A549 (cell line): Measurements from ENCODE around the gene BCORL1. TPM values are rescaled to one million over a fixed set of nuclear protein-coding genes. Genes with fewer than 3 reads are reported as not detected.

ENCODE experiments used
- ATAC-seq, 2 experiments: fragments of 200-7000 bp in 1 of 2; fragments of >200 bp in 1 of 2; cut with Nextera tagmentation in 1 of 2; cut with Tn5 transposase in 1 of 2; 3 replicates each; pipeline versions ENCODE4 v1.8.0 to v1.9.1; 2018 to 2020; ENCODE audit warnings: mild to moderate bottlenecking in 1 of 2, moderate library complexity in 1 of 2
- CTCF ChIA-PET: fragments of 300-600 bp; sonication (Branson Sonifier 250); formaldehyde crosslinking; extraction: SDS; loops from one replicate; lab custom pipeline; 2021; ENCODE audit warnings: antibody characterized with exemption, inconsistent platforms; lab: Yijun Ruan, JAX
- POLR2A ChIA-PET: fragments of 350-600 bp; formaldehyde crosslinking; extraction: SDS; loops from one replicate; lab custom pipeline; 2021; ENCODE audit warnings: antibody characterized with exemption, inconsistent platforms; lab: Yijun Ruan, JAX
- DNase-seq, 2 experiments: peaks; one replicate each; pipeline versions ENCODE4 v3.0.0 to v3.0.0-alpha.2; 2011 to 2016; ENCODE audit warnings: low read depth in 1 of 2, low spot score in 1 of 2
- FAIRE-seq: peaks from 2 replicates; lab custom pipeline; 2011; peaks lifted over from hg19 to GRCh38; lab: Jason Lieb, UNC
- H3K27ac ChIP-seq, 2 experiments: fragments of >200 bp; sonication (Bioruptor Twin); formaldehyde crosslinking; 3 replicates each; pipeline ENCODE4 v1.5.1; 2016 to 2017
- H3K4me1 ChIP-seq: fragments of >200 bp; sonication (Bioruptor Twin); formaldehyde crosslinking; 3 replicates; pipeline ENCODE4 v1.6.1; 2016
- H3K4me2 ChIP-seq: fragments of >200 bp; sonication (Bioruptor Twin); formaldehyde crosslinking; 3 replicates; pipeline ENCODE4 v1.6.1; 2016
- H3K4me3 ChIP-seq: fragments of >200 bp; sonication (Bioruptor Twin); formaldehyde crosslinking; 3 replicates; pipeline ENCODE4 v1.5.1; 2016
- H3K9me3 ChIP-seq: fragments of >200 bp; sonication (Bioruptor Twin); formaldehyde crosslinking; 3 replicates; pipeline ENCODE4 v1.6.1; 2016
- BHLHE40 ChIP-seq: IDR thresholded peaks from 2 replicates; pipeline ENCODE4 v1.6.1; 2012; ENCODE audit warnings: low read depth, low read length, inconsistent platforms
- CBX2 ChIP-seq: fragments of 200-600 bp; sonication (generic); IDR thresholded peaks from 2 replicates; pipeline ENCODE4 v1.6.1; 2016; ENCODE audit warnings: low read depth, mild to moderate bottlenecking, borderline replicate concordance
- CHD2 ChIP-seq: fragments of 150-350 bp; IDR thresholded peaks from 2 replicates; pipeline ENCODE4 v1.6.1; 2014; ENCODE audit warnings: low read length; ENCODE audit not compliant: partially characterized antibody
- CTCF ChIP-seq: fragments of >200 bp; sonication (Bioruptor Twin); formaldehyde crosslinking; IDR thresholded peaks from 3 replicates; pipeline ENCODE4 v1.5.1; 2016
- EHMT2 ChIP-seq: fragments of 200-600 bp; sonication (generic); IDR thresholded peaks from 2 replicates; pipeline ENCODE4 v1.6.1; 2016; ENCODE audit warnings: antibody characterized with exemption, low read depth, mild to moderate bottlenecking, moderate library complexity
- FOSB ChIP-seq: fragments of 250-450 bp; sonication (Bioruptor Pico); IDR thresholded peaks from 2 replicates; pipeline ENCODE4 v1.5.0; 2020; ENCODE audit warnings: mild to moderate bottlenecking, moderate library complexity
- FOSL2 ChIP-seq, 2 experiments: fragments of 450-650 bp in 1 of 2; fragments of >200 bp in 1 of 2; sonication (Bioruptor Twin) in 1 of 2; formaldehyde crosslinking; IDR thresholded peaks; 2 replicates each; pipeline versions ENCODE4 v1.5.0 to v1.6.1; 2016 to 2020; ENCODE audit warnings: mild to moderate bottlenecking in 1 of 2, moderate library complexity in 1 of 2
- GATA3 ChIP-seq: IDR thresholded peaks from 2 replicates; pipeline ENCODE4 v1.6.1; 2012; ENCODE audit warnings: borderline replicate concordance
- HOXB5 ChIP-seq: fragments of 250-450 bp; sonication (Bioruptor Pico); IDR thresholded peaks from 2 replicates; pipeline ENCODE4 v1.5.0; 2020; ENCODE audit warnings: mild to moderate bottlenecking, moderate library complexity
- KDM1A ChIP-seq: fragments of 200-600 bp; sonication (generic); IDR thresholded peaks from 2 replicates; pipeline ENCODE4 v1.6.1; 2016; ENCODE audit warnings: low read depth, mild to moderate bottlenecking
- KDM5A ChIP-seq: fragments of 200-600 bp; sonication (generic); IDR thresholded peaks from 2 replicates; pipeline ENCODE4 v1.6.1; 2016; ENCODE audit warnings: antibody characterized with exemption, mild to moderate bottlenecking
- MAFK ChIP-seq: fragments of 450-650 bp; IDR thresholded peaks from 2 replicates; pipeline ENCODE4 v1.6.1; 2014; ENCODE audit not compliant: partially characterized antibody
- MAX ChIP-seq: IDR thresholded peaks from 2 replicates; pipeline ENCODE4 v1.6.1; 2012
- MYC ChIP-seq: IDR thresholded peaks from 2 replicates; pipeline ENCODE4 v1.6.1; 2012; ENCODE audit warnings: mild to moderate bottlenecking, inconsistent platforms, low read length, improper control_type of control experiment, borderline replicate concordance
- POLR2AphosphoS2 ChIP-seq: conservative IDR thresholded peaks from 2 replicates; pipeline ENCODE4 v1.6.1; 2012; ENCODE audit warnings: low read length, improper control_type of control experiment, inconsistent platforms
- RAD21 ChIP-seq, 2 experiments: fragments of >200 bp in 1 of 2; sonication (Bioruptor Twin) in 1 of 2; formaldehyde crosslinking in 1 of 2; IDR thresholded peaks in 1 of 2; conservative IDR thresholded peaks in 1 of 2; 2 replicates in 1 of 2; 3 replicates in 1 of 2; pipeline ENCODE4 v1.6.1; 2012 to 2018; ENCODE audit warnings: inconsistent platforms in 1 of 2
- SMC3 ChIP-seq: fragments of >200 bp; sonication (Bioruptor Twin); formaldehyde crosslinking; IDR thresholded peaks from 3 replicates; pipeline ENCODE4 v1.6.1; 2018; ENCODE audit warnings: inconsistent platforms
- USF2 ChIP-seq: fragments of 450-650 bp; IDR thresholded peaks from 2 replicates; pipeline ENCODE4 v1.6.1; 2014; ENCODE audit warnings: antibody characterized with exemption
- ZC3H11A ChIP-seq: fragments of 450-650 bp; IDR thresholded peaks from 2 replicates; pipeline ENCODE4 v1.6.1; 2014; ENCODE audit warnings: antibody characterized with exemption, mild to moderate bottlenecking
- ZFP36 ChIP-seq: fragments of 450-650 bp; IDR thresholded peaks from 2 replicates; pipeline ENCODE4 v1.6.1; 2014; ENCODE audit warnings: borderline replicate concordance; ENCODE audit not compliant: partially characterized antibody
- ZNF302 ChIP-seq: fragments of 250-450 bp; sonication (Bioruptor Pico); IDR thresholded peaks from 2 replicates; pipeline ENCODE4 v1.9.0; 2021; ENCODE audit warnings: inconsistent platforms, mild to moderate bottlenecking, moderate library complexity
- WGBS: methylation state at CpG from one replicate; pipeline ENCODE4 v1.1.6; 2017; ENCODE audit errors: missing lambda C conversion rate; 5-methylcytosine and 5-hydroxymethylcytosine counted together
- polyA plus RNA-seq, 4 experiments: library from polyadenylated mRNA; depleted of rRNA in 3 of 4; stranded (reverse); fragments of >200 nt; fragmentation: RNase III in 1 of 4; extraction: RNeasy Plus Mini Kit Qiagen cat#74134 plus additional on column Dnase treatment in 1 of 4; gene quantifications; 2 replicates in 3 of 4; 3 replicates in 1 of 4; pipeline ENCODE4 v1.2.3, GENCODE V29; 2011 to 2017

Gene BCORL1
- polyA plus RNA-seq, 2 of the 4 experiments (the other 2 are of a cell fraction), result 1.4 to 6.1 TPM

GRCh38 chrX:130025256-130025655 is 42.8 kb downstream of the BCORL1 start:
- Histone ChIP-seq H3K9me3 (no peaks in the 10 kb centered on the region), H3K4me1 (no peaks in the 10 kb centered on the region)
- FAIRE-seq (no peak), DNase-seq (peak in 1 of 2 experiments; percentile 4)
- no peak for TF ChIP-seq BHLHE40
- TF ChIP-seq, all 56 proteins: peak for 0
- Histone ChIP-seq H3K4me2 (no peak overlapping the region), H3K27ac (no peak overlapping the region), H3K4me3 (no peak overlapping the region)
- ChIA-PET CTCF (interaction anchor here (1.8 to 7.8 kb wide), 2 partner anchors 36 to 99 kb away, joined by 5 to 56 read pairs; no protein-coding TSS in a partner anchor), POLR2A (no interaction called here)
- ATAC-seq, result peak in 1 of 2 experiments; percentile 31; a peak in 1 of 6 replicates
- WGBS, result 93% methylated on average over 17 of the region's 19 CpGs

GRCh38 chrX:130027569-130027968 is 45.1 kb downstream of the BCORL1 start:
- CTCF ChIA-PET, result interaction anchor here (0.7 to 7.8 kb wide), 22 partner anchors 9 to 423 kb away, joined by 3 to 56 read pairs (median 5); partner anchors contain the start of gene ZNF280C
- 76% methylated on average over 4 of the region's 4 CpGs for WGBS
- no peak for DNase-seq
- H3K4me1 ChIP-seq, result no peaks in the 10 kb centered on the region
- no peak for TF ChIP-seq FOSL2 (IDR thresholded peaks at IDR 0.05)
- TF ChIP-seq FOSL2 (CRISPR knock-in tag; IDR thresholded peaks at IDR 0.05), result no peak
- TF ChIP-seq EHMT2, result no peak
- TF ChIP-seq MAX, result no peak
- TF ChIP-seq GATA3, result no peak
- no peak for TF ChIP-seq POLR2AphosphoS2
- no peak for FAIRE-seq
- H3K27ac ChIP-seq, result no peak overlapping the region
- no peak overlapping the region for H3K4me3 ChIP-seq
- POLR2A ChIA-PET, result no interaction called here
- H3K4me2 ChIP-seq, result no peak overlapping the region
- no peaks in the 10 kb centered on the region for H3K9me3 ChIP-seq
- no peak for ATAC-seq

GRCh38 chrX:130028196-130028595 is 45.8 kb downstream of the BCORL1 start:
- ChIA-PET CTCF (interaction anchor here (0.6 to 7.8 kb wide), 30 partner anchors 9 to 424 kb away, joined by 3 to 56 read pairs (median 4); partner anchors contain the start of genes UTP14A and ZNF280C), POLR2A (no interaction called here)
- H3K4me1 ChIP-seq, result no peaks in the 10 kb centered on the region
- FAIRE-seq (no peak), DNase-seq (peak; percentile 28 to 57), ATAC-seq (peak; percentile 66 to 80; a peak in 4 of 6 replicates)
- WGBS, result 28% methylated on average over 5 of the region's 5 CpGs
- no peaks in the 10 kb centered on the region for H3K9me3 ChIP-seq
- H3K27ac ChIP-seq, result no peak overlapping the region
- no peak overlapping the region for H3K4me3 ChIP-seq
- H3K4me2 ChIP-seq, result no peak overlapping the region
- TF ChIP-seq KDM1A (no peak), RAD21 (conservative IDR thresholded peaks at IDR 0.05 in 1 of 2, IDR thresholded peaks at IDR 0.05 in 1 of 2) (peak; percentile 47 to 48), CBX2 (no peak), CTCF (peak; percentile 66), USF2 (no peak), KDM5A (no peak), SMC3 (peak; percentile 73), MYC (no peak), MAFK (no peak)

GRCh38 chrX:130030826-130031225 is 48.4 kb downstream of the BCORL1 start:
- no peaks in the 10 kb centered on the region for H3K4me1 ChIP-seq
- no peak overlapping the region for H3K4me2 ChIP-seq
- H3K27ac ChIP-seq, result no peak overlapping the region
- no peak for FAIRE-seq
- no peak for DNase-seq
- WGBS, result no CpG with 5 or more reads among the region's 4 CpGs
- ChIA-PET POLR2A (no interaction called here), CTCF (interaction anchor here (0.9 to 1.7 kb wide), 2 partner anchors 29 to 105 kb away, joined by 3 to 7 read pairs; no protein-coding TSS in a partner anchor)
- no peaks in the 10 kb centered on the region for H3K9me3 ChIP-seq
- H3K4me3 ChIP-seq, result no peak overlapping the region
- no peak for TF ChIP-seq CBX2
- no peak for TF ChIP-seq MAX
- no peak for TF ChIP-seq FOSB
- TF ChIP-seq HOXB5 (CRISPR knock-in tag), result no peak
- TF ChIP-seq CHD2, result no peak
- no peak for TF ChIP-seq ZC3H11A
- no peak for TF ChIP-seq ZNF302 (CRISPR knock-in tag)
- TF ChIP-seq ZFP36, result no peak
- ATAC-seq, result no peak
